ENCODE data around the gene RAN. TPM values are rescaled to one million over a fixed set of nuclear protein-coding genes. Genes with fewer than 3 reads are reported as not detected.

Gene RAN
- total RNA-seq, 1 donor from 2014 or later = 803 TPM

GRCh38 chr12:130925666-130926015 is 53.8 kb downstream of the RAN start:
- Mint-ChIP-seq H3K27me3 (peaks cover 23% of the 10 kb centered on the region), H3K4me1 (ENCODE audit: low read depth) (no peaks in the 10 kb centered on the region)

More at GRCh38 chr12:130925666-130926015, 53.8 kb downstream of the RAN start:
- Mint-ChIP-seq H3K9me3 (ENCODE audit: low read depth) (no peaks in the 10 kb centered on the region), H3K27ac (no peak overlapping the region), H3K36me3 (ENCODE audit: insufficient read depth) (no peaks in the 10 kb centered on the region), H3K4me3 (ENCODE audit: low read depth) (no peak overlapping the region)
- no peak for DNase-seq (ENCODE audit: low spot score, unreplicated experiment)
- TF ChIP-seq CTCF (IDR thresholded peaks at IDR 0.05; ENCODE audit: unreplicated experiment) = no peak

Other genes starting within 250 kb of the RAN start
- gene RIMBP2, start 155.8 kb upstream of the RAN start, total RNA-seq = 31.1 and 31.6 TPM in 2 replicates
- gene STX2, start 32.8 kb upstream of the RAN start, total RNA-seq = 20.5 and 22.4 TPM in 2 replicates
- 4.0 and 6.6 TPM in 2 replicates for gene ADGRD1, start 81.8 kb downstream of the RAN start, total RNA-seq